ENCODE data around the gene ABTB2. TPM values are rescaled to one million over a fixed set of nuclear protein-coding genes. Genes with fewer than 3 reads are reported as not detected.

Gene ABTB2
- total RNA-seq, 1 experiment from 2014 or later, result 5.5 TPM

DNA sequence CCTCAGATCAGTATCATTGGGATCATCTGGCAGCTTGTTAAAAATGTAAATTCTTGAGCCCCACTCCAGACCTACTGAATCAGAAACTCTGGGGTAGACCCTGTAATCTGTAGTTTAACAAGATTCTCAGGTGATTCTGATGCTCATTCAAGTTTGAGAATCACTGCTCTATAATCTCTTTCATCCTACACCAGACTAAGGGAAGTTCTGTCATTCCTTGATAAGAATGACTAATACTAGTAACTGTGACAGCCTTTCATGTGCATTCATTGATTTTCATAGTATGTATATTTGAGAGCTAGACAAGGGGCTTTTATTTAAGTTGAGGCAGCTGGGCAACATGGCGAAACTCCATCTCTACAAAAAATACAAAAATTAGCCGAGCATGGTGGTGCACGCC, 222.4 kb downstream of the ABTB2 start:
- Histone ChIP-seq H3K56ac (ENCODE audit: insufficient read length, low read depth, low read length) (no peak overlapping the region), H3K4ac (ENCODE audit: low read depth, low read length) (no peak overlapping the region), H2AK5ac (ENCODE audit: insufficient read length, low read length) (no peak overlapping the region)

More for the DNA sequence above, 222.4 kb downstream of the ABTB2 start:
- Histone ChIP-seq H4K5ac (ENCODE audit: insufficient read length, low read depth, low read length) (no peak overlapping the region), H3K18ac (ENCODE audit: insufficient read length, low read depth, low read length) (no peak overlapping the region), H3K14ac (ENCODE audit: insufficient read depth, low read length) (no peak overlapping the region), H2BK5ac (ENCODE audit: insufficient read length, low read length) (no peak overlapping the region), H4K8ac (replicated peaks; ENCODE audit: insufficient read length, low read depth, low read length) (no peak overlapping the region), H3T11ph (ENCODE audit: low read length) (no peak overlapping the region), H4K91ac (ENCODE audit: insufficient read length, low read depth, low read length) (no peak overlapping the region), H2AFZ (ENCODE audit: low read length) (no peak overlapping the region), H3K9ac (ENCODE audit: extremely low read depth, insufficient read length, low read length) (no peak overlapping the region), H3K9me3 (ENCODE audit: control insufficient read depth, low read depth, low read length) (no peaks in the 10 kb centered on the region), H2BK15ac (ENCODE audit: low read depth, low read length) (no peak overlapping the region), H2BK12ac (ENCODE audit: insufficient read length, low read depth, low read length) (no peak overlapping the region), H4K20me1 (ENCODE audit: control insufficient read depth, insufficient read depth, insufficient read length) (no peaks in the 10 kb centered on the region), H3K79me2 (ENCODE audit: insufficient read depth, low read length) (no peaks in the 10 kb centered on the region), H3K27ac (ENCODE audit: insufficient read length, low read depth, low read length) (no peak overlapping the region), H3K79me1 (ENCODE audit: insufficient read depth, low read depth, low read length, poor library complexity, severe bottlenecking) (no peaks in the 10 kb centered on the region), H3K23ac (ENCODE audit: insufficient read length, low read depth, low read length) (no peak overlapping the region), H3K27me3 (ENCODE audit: insufficient read depth, low read length) (no peaks in the 10 kb centered on the region), H2BK20ac (ENCODE audit: low read depth, low read length, poor library complexity, severe bottlenecking) (no peak overlapping the region), H2BK120ac (ENCODE audit: low read depth, low read length, poor library complexity, severe bottlenecking) (no peak overlapping the region), H3K23me2 (ENCODE audit: insufficient read length, low read depth, low read length, poor library complexity, severe bottlenecking) (no peaks in the 10 kb centered on the region), H3K4me2 (ENCODE audit: insufficient read depth, insufficient read length, low read length) (no peak overlapping the region), H3K4me1 (ENCODE audit: insufficient read depth, low read length) (no peaks in the 10 kb centered on the region)
- Mint-ChIP-seq H3K27me3 (ENCODE audit: low read depth) (no peaks in the 10 kb centered on the region; the same call in 1 of the 2 replicates), H3K4me1 (no peaks in the 10 kb centered on the region), H3K36me3 (ENCODE audit: insufficient read depth in 1 of 3, low read depth in 3 of 3) (peaks cover 40 to 93% (median 78%) of the 10 kb centered on the region in 3 experiments; a peak in 6 of 7 replicates), H3K9me3 (no peaks in the 10 kb centered on the region), H3K27ac (no peak overlapping the region), H3K4me3 (no peak overlapping the region)
- DNase-seq, result no peak
- WGBS (ENCODE audit: extremely low coverage, insufficient read length, low lambda C conversion rate), result no CpG with 5 or more reads among the region's 3 CpGs
- TF ChIP-seq, protein P1, sequence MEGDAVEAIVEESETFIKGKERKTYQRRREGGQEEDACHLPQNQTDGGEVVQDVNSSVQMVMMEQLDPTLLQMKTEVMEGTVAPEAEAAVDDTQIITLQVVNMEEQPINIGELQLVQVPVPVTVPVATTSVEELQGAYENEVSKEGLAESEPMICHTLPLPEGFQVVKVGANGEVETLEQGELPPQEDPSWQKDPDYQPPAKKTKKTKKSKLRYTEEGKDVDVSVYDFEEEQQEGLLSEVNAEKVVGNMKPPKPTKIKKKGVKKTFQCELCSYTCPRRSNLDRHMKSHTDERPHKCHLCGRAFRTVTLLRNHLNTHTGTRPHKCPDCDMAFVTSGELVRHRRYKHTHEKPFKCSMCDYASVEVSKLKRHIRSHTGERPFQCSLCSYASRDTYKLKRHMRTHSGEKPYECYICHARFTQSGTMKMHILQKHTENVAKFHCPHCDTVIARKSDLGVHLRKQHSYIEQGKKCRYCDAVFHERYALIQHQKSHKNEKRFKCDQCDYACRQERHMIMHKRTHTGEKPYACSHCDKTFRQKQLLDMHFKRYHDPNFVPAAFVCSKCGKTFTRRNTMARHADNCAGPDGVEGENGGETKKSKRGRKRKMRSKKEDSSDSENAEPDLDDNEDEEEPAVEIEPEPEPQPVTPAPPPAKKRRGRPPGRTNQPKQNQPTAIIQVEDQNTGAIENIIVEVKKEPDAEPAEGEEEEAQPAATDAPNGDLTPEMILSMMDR (conservative IDR thresholded peaks at IDR 0.05), result no peak
